ENCODE results near the gene AUTS2.

The AUTS2 gene

DNA sequence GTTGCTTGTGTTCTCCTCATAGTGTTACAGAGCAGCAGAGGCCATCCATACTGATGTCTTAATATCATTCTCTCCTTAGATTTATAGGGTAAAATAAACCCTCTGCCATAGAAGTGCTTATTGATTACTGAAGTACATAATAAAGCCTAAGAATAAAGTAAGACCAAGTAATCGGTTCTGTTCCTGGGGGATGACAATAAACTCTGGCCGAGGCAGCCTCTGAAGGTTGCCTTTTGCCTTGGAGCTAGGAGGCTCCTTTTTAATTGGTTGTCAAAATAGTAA, 822.0 kb downstream of the AUTS2 start:
- Histone ChIP-seq H2AFZ (ENCODE audit: low read length) (no peak overlapping the region), H3K9me2 (ENCODE audit: low read depth, low read length) (no peaks in the 10 kb centered on the region), H3K79me2 (ENCODE audit: insufficient read depth, low read length) (no peaks in the 10 kb centered on the region), H3K9me3 (ENCODE audit: low read length) (no peaks in the 10 kb centered on the region), H3K9ac (ENCODE audit: low read length) (peak overlapping the region; percentile 25), H3K27ac (ENCODE audit: low read depth, low read length, poor library complexity, severe bottlenecking) (peak overlapping the region; percentile 87), H3K4me3 (ENCODE audit: low read depth, low read length, poor library complexity, severe bottlenecking) (no peak overlapping the region), H3K36me3 (ENCODE audit: insufficient read depth, low read length) (no peaks in the 10 kb centered on the region), H3F3A (ENCODE audit: insufficient read depth, low read length) (no peaks in the 10 kb centered on the region), H4K20me1 (ENCODE audit: insufficient read depth, low read length) (no peaks in the 10 kb centered on the region), H3K4me2 (ENCODE audit: low read length) (peak overlapping the region; percentile 43), H3K4me1 (ENCODE audit: insufficient read depth, low read length, severe bottlenecking) (peaks cover 86% of the 10 kb centered on the region), H3K27me3 (ENCODE audit: insufficient read depth, low read length) (no peaks in the 10 kb centered on the region)
- TF ChIP-seq, protein P1, sequence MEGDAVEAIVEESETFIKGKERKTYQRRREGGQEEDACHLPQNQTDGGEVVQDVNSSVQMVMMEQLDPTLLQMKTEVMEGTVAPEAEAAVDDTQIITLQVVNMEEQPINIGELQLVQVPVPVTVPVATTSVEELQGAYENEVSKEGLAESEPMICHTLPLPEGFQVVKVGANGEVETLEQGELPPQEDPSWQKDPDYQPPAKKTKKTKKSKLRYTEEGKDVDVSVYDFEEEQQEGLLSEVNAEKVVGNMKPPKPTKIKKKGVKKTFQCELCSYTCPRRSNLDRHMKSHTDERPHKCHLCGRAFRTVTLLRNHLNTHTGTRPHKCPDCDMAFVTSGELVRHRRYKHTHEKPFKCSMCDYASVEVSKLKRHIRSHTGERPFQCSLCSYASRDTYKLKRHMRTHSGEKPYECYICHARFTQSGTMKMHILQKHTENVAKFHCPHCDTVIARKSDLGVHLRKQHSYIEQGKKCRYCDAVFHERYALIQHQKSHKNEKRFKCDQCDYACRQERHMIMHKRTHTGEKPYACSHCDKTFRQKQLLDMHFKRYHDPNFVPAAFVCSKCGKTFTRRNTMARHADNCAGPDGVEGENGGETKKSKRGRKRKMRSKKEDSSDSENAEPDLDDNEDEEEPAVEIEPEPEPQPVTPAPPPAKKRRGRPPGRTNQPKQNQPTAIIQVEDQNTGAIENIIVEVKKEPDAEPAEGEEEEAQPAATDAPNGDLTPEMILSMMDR (IDR thresholded peaks at IDR 0.05; ENCODE audit: low read length), result no peak
- TF ChIP-seq EZH2 (IDR thresholded peaks at IDR 0.05; ENCODE audit: borderline replicate concordance, low read length), result no peak

GRCh38 chr7:70421319-70421718, 823.0 kb downstream of the AUTS2 start:
- TF ChIP-seq EZH2 (IDR thresholded peaks at IDR 0.05; ENCODE audit: borderline replicate concordance, low read length), result no peak
- TF ChIP-seq, protein P1 (IDR thresholded peaks at IDR 0.05; ENCODE audit: low read length), result no peak
- Histone ChIP-seq H3K4me2 (ENCODE audit: low read length) (no peak overlapping the region), H3K36me3 (ENCODE audit: insufficient read depth, low read length) (no peaks in the 10 kb centered on the region), H3K79me2 (ENCODE audit: insufficient read depth, low read length) (no peaks in the 10 kb centered on the region), H3K27me3 (ENCODE audit: insufficient read depth, low read length) (no peaks in the 10 kb centered on the region), H3F3A (ENCODE audit: insufficient read depth, low read length) (peaks cover 5% of the 10 kb centered on the region; the same call in 1 of the 2 replicates), H3K27ac (ENCODE audit: low read depth, low read length, poor library complexity, severe bottlenecking) (peak overlapping the region; percentile 87), H2AFZ (ENCODE audit: low read length) (no peak overlapping the region), H3K9ac (ENCODE audit: low read length) (no peak overlapping the region), H3K4me3 (ENCODE audit: low read depth, low read length, poor library complexity, severe bottlenecking) (no peak overlapping the region), H3K9me3 (ENCODE audit: low read length) (no peaks in the 10 kb centered on the region), H4K20me1 (ENCODE audit: insufficient read depth, low read length) (no peaks in the 10 kb centered on the region), H3K9me2 (ENCODE audit: low read depth, low read length) (no peaks in the 10 kb centered on the region), H3K4me1 (ENCODE audit: insufficient read depth, low read length, severe bottlenecking) (peaks cover 86% of the 10 kb centered on the region)

DNA sequence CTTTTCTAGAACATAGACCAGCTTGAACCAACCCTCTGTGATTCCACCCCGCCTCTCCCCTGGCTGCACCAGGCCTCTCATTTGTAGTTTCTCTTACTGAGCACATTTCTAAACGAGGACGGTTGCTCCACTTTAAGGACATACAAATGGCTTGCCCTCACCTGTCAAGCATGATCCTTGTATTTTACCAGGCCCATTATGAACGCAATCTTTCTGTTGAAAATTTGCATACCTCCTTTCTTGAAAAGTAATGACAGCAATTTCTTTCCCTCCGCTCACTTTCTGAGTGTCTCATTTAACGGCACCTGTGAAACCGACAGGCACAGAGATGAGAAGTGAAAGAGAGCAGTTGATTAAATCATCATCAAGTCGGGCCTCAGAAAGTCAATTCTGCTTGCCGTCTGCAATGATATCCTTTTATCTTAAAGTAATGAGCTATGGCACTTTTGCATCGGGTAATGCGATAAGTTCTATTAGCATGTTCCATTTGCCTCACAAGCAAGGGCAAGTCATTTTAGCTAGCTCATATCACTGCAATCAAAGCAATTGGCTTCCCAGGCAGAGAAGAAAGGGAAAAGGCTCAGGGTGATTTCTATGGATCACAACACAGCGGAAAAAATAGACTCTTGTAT, 828.1 kb downstream of the AUTS2 start:
- no peaks in the 10 kb centered on the region for H3K79me2 ChIP-seq (ENCODE audit: insufficient read depth, low read length)
- H3F3A ChIP-seq (ENCODE audit: insufficient read depth, low read length), result peaks cover 5% of the 10 kb centered on the region; the same call in 1 of the 2 replicates
- no peak for TF ChIP-seq EZH2 (IDR thresholded peaks at IDR 0.05; ENCODE audit: borderline replicate concordance, low read length)
- TF ChIP-seq, protein P1 (IDR thresholded peaks at IDR 0.05; ENCODE audit: low read length), result no peak
- H3K36me3 ChIP-seq (ENCODE audit: insufficient read depth, low read length), result no peaks in the 10 kb centered on the region
- H3K4me1 ChIP-seq (ENCODE audit: insufficient read depth, low read length, severe bottlenecking), result peaks cover 54% of the 10 kb centered on the region
- H3K4me3 ChIP-seq (ENCODE audit: low read depth, low read length, poor library complexity, severe bottlenecking), result peak overlapping the region; percentile 11
- H3K9ac ChIP-seq (ENCODE audit: low read length), result peak overlapping the region; percentile 48
- no peaks in the 10 kb centered on the region for H3K27me3 ChIP-seq (ENCODE audit: insufficient read depth, low read length)
- no peaks in the 10 kb centered on the region for H3K9me3 ChIP-seq (ENCODE audit: low read length)
- H2AFZ ChIP-seq (ENCODE audit: low read length), result no peak overlapping the region
- H4K20me1 ChIP-seq (ENCODE audit: insufficient read depth, low read length), result no peaks in the 10 kb centered on the region
- H3K9me2 ChIP-seq (ENCODE audit: low read depth, low read length), result no peaks in the 10 kb centered on the region
- peak overlapping the region; percentile 93 for H3K27ac ChIP-seq (ENCODE audit: low read depth, low read length, poor library complexity, severe bottlenecking)
- peak overlapping the region; percentile 53 for H3K4me2 ChIP-seq (ENCODE audit: low read length)

Data from OCI-LY1 (cell line).